NCI-H2196 (cell line): ENCODE measurements around the gene FAM177A1.
"Not testable (repeated sequence)": the region's sequence is repeated elsewhere in the genome, so short reads cannot be mapped to it uniquely, and the experiment has no call there.

Experiments used
- DNase-seq: peaks from one replicate; lab custom pipeline; 2025; ENCODE audit not compliant: unreplicated experiment; lab: John Stamatoyannopoulos, UW

Gene FAM177A1

DNA sequence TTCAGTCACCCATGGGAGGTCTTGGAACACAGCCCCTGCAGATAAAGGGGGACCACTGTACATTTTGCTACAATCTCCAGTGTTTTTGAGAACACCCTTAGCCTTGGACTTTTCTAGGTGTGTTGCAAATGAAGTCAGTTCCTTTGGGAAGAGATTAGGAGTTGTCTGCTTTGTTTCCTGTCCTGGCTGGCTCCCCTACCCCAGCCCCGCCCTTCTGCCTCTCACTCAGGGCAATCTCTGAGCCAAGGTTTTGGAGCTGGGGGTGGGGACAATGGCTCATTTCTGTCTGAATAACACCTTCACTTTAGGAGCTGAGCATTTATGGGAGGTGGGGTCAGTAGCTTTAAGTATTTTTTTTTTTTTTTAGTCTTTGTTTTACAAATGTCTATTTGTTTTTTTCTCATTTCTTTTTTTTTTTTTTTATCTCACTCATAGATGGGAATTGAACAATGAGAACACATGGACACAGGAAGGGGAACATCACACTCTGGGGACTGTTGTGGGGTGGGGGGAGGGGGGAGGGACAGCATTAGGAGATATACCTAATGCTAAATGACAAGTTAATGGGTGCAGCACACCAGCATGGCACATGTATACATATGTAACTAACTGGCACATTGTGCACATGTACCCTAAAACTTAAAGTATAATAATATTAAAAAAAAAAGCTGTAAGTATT lies 15.2 kb downstream of the FAM177A1 start:
- DNase-seq, result not testable (repeated sequence)

DNA sequence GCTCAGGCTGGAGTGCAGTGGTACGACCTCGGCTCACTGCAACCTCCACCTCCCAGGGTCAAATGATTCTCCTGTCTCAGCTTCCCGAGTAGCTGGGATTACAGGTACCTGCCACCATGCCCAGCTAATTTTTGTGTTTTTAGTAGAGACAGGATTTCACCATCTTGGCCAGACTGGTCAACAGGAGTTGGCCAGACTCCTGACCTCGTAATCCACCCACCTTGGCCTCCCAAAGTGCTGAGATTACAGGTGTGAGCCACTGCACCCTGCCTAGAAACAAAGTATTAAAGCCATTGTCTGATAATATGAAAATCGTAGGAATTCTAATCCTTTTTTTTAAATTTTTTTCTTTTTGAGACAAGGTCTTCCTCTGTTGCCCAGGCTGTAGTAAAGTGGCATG lies 19.7 kb downstream of the FAM177A1 start:
- DNase-seq, result not testable (repeated sequence)

- no peak for DNase-seq
These were observed 22.4 kb downstream of the FAM177A1 start for GRCh38 chr14:35068238-35069012.

GRCh38 chr14:35072226-35072625 lies 26.2 kb downstream of the FAM177A1 start:
- no peak for DNase-seq

DNA sequence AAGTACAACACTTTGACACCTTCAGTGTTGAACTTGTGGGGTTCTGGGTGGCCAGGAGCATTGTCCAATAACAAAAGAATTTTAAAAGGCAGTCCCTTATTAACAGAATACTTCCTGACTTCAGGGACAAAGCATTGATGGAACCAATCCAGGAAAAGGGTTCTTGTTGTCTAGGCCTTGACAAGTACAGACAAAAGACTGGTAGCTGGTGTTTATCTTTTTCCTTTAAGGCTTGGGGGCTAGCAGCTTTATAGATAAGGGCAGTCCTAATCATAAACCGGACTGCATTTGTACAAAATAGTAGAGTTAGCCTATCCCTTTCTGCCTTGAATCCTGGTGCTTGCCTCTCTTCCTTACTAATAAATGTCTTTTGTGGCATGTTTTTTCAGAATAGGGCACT lies 27.4 kb downstream of the FAM177A1 start:
- no peak for DNase-seq

- no peak for DNase-seq
These were observed 32.0 kb downstream of the FAM177A1 start for GRCh38 chr14:35078082-35078481.

DNA sequence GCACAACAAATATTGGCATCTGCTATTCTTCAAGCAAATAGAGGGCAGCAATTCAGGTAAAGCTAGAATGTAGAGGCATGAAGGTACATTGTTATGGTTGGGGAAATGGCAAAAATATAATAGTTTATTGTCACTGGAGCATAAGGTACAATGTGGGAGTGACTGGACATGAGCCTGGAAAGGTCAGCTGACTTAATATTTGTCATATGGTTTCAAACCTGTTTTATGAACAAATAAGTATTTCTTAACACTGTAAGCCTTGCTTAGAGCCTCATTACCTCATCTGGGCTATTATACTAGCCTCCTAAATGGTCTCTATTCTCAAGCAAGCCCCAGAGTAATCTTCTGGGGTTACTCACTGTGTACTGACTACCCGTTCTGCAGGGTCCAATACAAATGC lies 33.7 kb downstream of the FAM177A1 start:
- DNase-seq, result no peak

GRCh38 chr14:35083530-35084150 lies 37.6 kb downstream of the FAM177A1 start:
- no peak for DNase-seq

DNA sequence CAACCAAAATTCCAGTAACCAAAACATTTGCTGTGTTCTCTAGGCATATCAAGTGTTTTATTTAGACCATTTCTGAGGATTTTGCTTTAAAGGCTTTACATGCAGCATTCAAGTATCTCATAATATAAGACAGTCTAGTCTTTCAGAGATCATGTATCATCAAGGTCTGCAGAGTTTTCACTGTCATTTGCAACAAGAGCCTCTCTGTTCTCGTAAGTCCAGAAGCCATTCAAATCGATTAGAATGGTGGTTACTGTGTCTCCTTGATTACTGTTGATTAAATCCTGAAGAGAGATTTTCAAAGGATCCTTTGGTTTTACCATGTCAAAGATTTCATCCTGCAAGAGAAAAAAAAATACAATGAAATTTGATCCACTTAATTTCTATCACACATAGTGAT lies 39.4 kb downstream of the FAM177A1 start:
- no peak for DNase-seq

DNA sequence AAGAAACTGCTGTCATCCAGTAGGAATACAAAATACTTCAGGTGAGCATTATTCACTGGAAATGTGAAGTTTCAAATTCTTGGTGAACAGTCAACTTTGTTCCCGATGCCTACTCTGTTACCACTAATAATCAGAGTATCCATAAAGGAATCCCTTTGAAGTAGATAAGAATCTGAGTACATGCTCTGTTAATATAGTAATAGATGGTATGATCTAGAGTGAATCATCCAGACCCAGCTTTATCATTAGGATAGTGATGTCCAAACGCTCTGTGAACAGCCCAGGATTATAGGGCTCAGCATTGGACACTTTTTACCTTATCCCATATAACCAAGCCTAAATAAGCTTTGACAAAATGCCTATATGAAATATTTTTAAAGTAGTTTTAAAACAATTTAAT lies 42.4 kb downstream of the FAM177A1 start:
- no peak for DNase-seq

GRCh38 chr14:35094645-35095044 lies 48.6 kb downstream of the FAM177A1 start:
- not testable (repeated sequence) for DNase-seq

- no peak for DNase-seq
These were observed 61.8 kb downstream of the FAM177A1 start for GRCh38 chr14:35107866-35108265.

GRCh38 chr14:35112641-35113040 lies 66.6 kb downstream of the FAM177A1 start:
- DNase-seq, result no peak

GRCh38 chr14:35113308-35113950 lies 67.4 kb downstream of the FAM177A1 start:
- DNase-seq, result no peak

GRCh38 chr14:35114036-35114435 lies 68.0 kb downstream of the FAM177A1 start:
- DNase-seq, result no peak

DNA sequence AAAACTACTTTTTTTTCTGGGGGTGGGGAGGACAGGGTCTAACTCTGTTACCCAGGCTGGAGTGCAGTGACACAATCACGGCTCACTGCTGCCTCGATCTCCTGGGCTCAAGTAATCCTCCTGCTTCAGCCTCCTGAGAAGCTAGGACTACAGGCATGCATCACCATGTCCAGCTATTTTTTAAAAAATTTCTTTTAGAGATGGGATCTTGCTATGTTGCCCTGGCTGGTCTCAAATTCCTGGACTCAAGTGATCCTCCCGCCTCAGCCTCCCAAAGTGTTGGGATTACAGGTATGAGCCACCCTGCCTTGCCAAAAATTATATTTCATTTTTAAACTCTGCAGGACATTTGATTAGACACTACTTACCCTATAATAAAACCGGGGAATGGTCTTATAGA lies 70.2 kb downstream of the FAM177A1 start:
- DNase-seq, result no peak

DNA sequence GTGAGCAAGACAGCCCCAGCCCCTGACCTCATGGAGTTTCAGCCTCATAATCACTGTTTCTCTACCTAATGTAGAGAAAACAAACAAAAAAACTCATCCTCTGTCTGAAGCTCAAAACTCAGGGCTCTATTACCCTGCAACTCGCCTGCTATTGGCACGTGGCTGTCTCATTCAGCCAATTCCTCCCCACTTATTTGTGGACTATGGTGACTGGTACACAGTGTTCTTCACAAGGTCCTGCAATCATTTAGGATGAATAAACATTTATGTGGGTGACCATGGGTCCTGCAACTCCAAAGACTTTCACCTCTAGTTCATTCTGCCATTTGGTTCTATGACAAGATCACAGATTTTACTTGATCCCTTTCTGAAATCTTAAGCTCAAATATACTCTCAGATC lies 71.0 kb downstream of the FAM177A1 start:
- DNase-seq, result no peak

DNA sequence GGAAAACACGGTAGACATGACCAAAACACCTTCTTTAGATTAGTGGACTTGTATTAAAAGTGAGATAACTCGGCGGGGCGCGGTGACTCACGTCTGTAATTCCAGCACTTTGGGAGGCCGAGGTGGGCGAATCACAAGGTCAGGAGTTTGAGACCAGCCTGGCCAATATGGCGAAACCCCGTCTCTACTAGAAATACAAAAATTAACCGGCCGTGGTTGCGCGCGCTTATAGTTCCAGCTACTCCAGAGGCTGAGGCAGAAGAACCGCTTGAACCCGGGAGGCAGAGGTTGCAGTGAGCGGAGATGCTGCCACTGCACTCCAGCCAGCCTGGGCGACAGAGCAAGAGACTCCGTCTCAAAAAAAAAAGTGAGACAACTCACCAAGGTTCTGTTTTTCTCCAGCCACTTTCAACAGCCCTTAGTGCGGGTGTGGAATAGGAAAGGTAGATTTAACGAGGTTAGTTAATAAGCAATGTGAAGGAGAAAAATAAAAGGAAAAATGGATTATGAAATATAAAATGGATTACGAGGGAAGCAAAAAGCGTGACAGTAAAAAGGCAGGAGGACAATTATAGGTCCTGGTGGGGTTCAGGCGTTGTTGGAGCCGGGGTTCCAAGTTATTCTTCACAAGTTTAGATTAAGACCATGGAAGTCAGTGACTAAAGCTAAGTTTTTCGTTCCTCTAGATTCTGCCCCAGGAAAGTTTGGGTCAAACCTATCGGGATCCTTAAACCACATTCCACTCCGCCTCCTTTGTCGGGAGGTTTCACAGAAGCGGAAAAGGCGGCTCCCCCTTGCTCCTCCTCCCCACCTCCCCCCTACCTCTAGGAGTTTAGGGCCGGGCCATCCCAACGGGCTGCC lies 75.2 kb downstream of the FAM177A1 start:
- no peak for DNase-seq

GRCh38 chr14:35121887-35122695 lies 76.0 kb downstream of the FAM177A1 start, which contains the start of the genes PPP2R3C and PRORP:
PPP2R3C (minus strand) TSS chr14:35121990; CDS start chr14:35121959, 31 bp downstream.
PRORP (plus strand) TSS chr14:35122552; CDS start chr14:35123246, 694 bp downstream.
- peak; percentile 94 for DNase-seq
